ENCODE measurements around the gene CRTC2.
A peak's percentile ranks its signal among the peaks of the same experiment; 100 is the strongest.
"Not testable (repeated sequence)": the region's sequence is repeated elsewhere in the genome, so short reads cannot be mapped to it uniquely, and the experiment has no call there.

Gene CRTC2

DNA sequence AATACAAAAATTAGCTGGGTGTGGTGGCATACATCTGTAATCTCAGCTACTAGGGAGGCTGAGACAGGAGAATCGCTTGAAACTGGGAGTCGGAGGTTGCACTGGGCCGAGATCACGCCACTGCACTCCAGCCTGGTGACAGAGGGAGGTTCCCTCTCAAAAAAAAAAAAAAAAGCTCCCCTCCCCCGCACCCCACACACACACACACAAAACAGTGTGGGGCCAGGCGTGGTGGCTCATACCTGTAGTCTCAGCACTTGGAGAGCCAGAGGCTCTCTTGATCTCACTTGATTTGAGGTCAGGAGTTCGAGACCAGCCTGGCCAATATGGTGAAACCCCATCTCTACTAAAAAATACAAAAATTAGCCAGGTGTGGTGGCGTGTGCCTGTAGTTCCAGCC is 52.5 kb downstream of the CRTC2 start:
- DNase-seq; H2BK15ac ChIP-seq (ENCODE audit: low read depth, poor library complexity, severe bottlenecking); H4K91ac ChIP-seq (ENCODE audit: low read length); H3K4ac ChIP-seq (ENCODE audit: low read depth in 1 of 2, low read length in 2 of 2); H2BK120ac ChIP-seq (ENCODE audit: low read depth, low read length); H3K4me3 ChIP-seq (ENCODE audit: insufficient read depth in 1 of 2, low read depth in 1 of 2, low read length in 2 of 2); H2BK12ac ChIP-seq (ENCODE audit: low read length in 2 of 2); H3K79me1 ChIP-seq (replicated peaks; ENCODE audit: low read length, poor library complexity, severe bottlenecking); H3K27me3 ChIP-seq (ENCODE audit: control insufficient read depth in 1 of 2, insufficient read depth in 1 of 2, low read length in 2 of 2); H2BK5ac ChIP-seq (ENCODE audit: low read depth, low read length, poor library complexity, severe bottlenecking); H3K9me3 ChIP-seq (ENCODE audit: control insufficient read depth, low read length); H3K23ac ChIP-seq (ENCODE audit: low read length in 2 of 2); H3K27ac ChIP-seq (ENCODE audit: low read length, poor library complexity, severe bottlenecking); H4K8ac ChIP-seq (ENCODE audit: low read length); H2AK5ac ChIP-seq (ENCODE audit: low read length, severe bottlenecking); H2AFZ ChIP-seq (ENCODE audit: low read depth, low read length); H3K4me1 ChIP-seq (ENCODE audit: control insufficient read depth, insufficient read depth, low read depth, low read length); H3K18ac ChIP-seq (ENCODE audit: low read depth in 1 of 2, low read length in 2 of 2); H3K14ac ChIP-seq (ENCODE audit: low read length in 2 of 2); H3K4me2 ChIP-seq (ENCODE audit: low read length, poor library complexity, severe bottlenecking): not testable (repeated sequence)
- Histone ChIP-seq H3K36me3 (ENCODE audit: control insufficient read depth in 1 of 2, insufficient read depth in 2 of 2, low read depth in 1 of 2, low read length in 2 of 2) (peaks cover 6 to 12% of the 10 kb centered on the region in 2 experiments), H3K9ac (ENCODE audit: low read length) (peak overlapping the region; percentile 59)
- WGBS: 94% methylated on average over 8 of the region's 8 CpGs

DNA sequence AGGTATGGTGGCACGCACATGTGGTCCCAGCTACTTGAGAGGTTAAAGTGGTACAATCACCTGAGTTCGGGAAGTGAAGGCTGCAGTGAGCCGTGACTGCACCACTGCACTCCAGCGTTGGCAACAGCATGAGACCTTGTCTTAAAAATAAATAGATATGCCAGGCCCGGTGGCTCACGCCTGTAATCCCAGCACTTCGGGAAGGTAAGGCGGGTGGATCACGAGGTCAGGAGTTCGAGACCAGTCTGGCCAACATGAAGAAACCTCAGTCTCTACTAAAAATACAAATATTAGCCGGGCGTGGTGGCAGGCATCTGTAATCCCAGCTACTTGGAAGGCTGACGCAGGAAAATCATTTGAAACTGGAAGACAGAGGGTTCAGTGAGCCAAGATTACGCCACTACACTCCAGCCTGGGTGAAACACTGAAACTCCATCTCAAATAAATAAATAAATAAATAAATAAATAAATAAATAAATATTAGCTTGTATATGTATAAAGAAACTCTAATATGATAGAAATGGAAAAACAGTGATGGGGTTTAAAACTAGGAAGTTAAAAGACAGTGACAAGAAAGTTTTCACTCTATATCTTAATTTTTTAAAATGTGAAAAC is 54.5 kb downstream of the CRTC2 start:
- Histone ChIP-seq H3K4me3 (ENCODE audit: insufficient read depth in 1 of 2, low read depth in 1 of 2, low read length in 2 of 2) (no peak overlapping the region), H3K36me3 (ENCODE audit: control insufficient read depth in 1 of 2, insufficient read depth in 2 of 2, low read depth in 1 of 2, low read length in 2 of 2) (peaks cover 10 to 21% of the 10 kb centered on the region in 2 experiments), H3K14ac (ENCODE audit: low read length in 2 of 2) (no peak overlapping the region), H3K4ac (ENCODE audit: low read depth in 1 of 2, low read length in 2 of 2) (no peak overlapping the region), H2AK5ac (ENCODE audit: low read length, severe bottlenecking) (no peak overlapping the region), H3K4me1 (ENCODE audit: control insufficient read depth, insufficient read depth, low read depth, low read length) (peaks cover 8% of the 10 kb centered on the region), H3K9me3 (ENCODE audit: control insufficient read depth, low read length) (no peaks in the 10 kb centered on the region), H3K4me2 (ENCODE audit: low read length, poor library complexity, severe bottlenecking) (no peak overlapping the region), H2BK5ac (ENCODE audit: low read depth, low read length, poor library complexity, severe bottlenecking) (no peak overlapping the region), H2BK12ac (ENCODE audit: low read length in 2 of 2) (no peak overlapping the region), H3K9ac (ENCODE audit: low read length) (peak overlapping the region; percentile 63), H4K91ac (ENCODE audit: low read length) (no peak overlapping the region), H4K8ac (ENCODE audit: low read length) (no peak overlapping the region), H3K27me3 (ENCODE audit: control insufficient read depth in 1 of 2, insufficient read depth in 1 of 2, low read length in 2 of 2) (no peaks in the 10 kb centered on the region), H3K23ac (ENCODE audit: low read length in 2 of 2) (no peak overlapping the region), H3K79me1 (replicated peaks; ENCODE audit: low read length, poor library complexity, severe bottlenecking) (peaks cover 3% of the 10 kb centered on the region), H3K18ac (ENCODE audit: low read depth in 1 of 2, low read length in 2 of 2) (no peak overlapping the region), H2AFZ (ENCODE audit: low read depth, low read length) (no peak overlapping the region), H2BK15ac (ENCODE audit: low read depth, poor library complexity, severe bottlenecking) (no peak overlapping the region), H2BK120ac (ENCODE audit: low read depth, low read length) (no peak overlapping the region), H3K27ac (ENCODE audit: low read length, poor library complexity, severe bottlenecking) (no peak overlapping the region)
- DNase-seq: no peak
- WGBS: 98% methylated on average over 13 of the region's 14 CpGs

DNA sequence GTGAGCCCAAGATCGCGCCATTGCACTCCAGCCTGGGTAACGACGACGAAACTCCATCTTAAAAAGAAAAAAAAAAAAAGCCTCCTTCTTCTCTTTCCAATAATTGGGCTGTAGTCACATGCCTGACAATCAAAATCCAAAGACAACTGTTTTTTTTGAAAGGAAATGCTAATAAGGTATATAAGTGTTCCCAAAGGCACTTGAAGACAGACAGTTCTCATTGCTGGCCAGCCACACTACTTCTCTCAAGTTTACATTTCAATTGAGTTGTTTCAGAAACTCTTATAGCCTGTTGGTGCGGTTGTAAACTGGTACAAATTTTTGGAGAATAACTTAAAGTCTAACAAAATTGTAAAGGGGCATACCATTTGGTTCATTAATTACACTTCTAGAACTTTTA is 58.9 kb downstream of the CRTC2 start:
- no peak overlapping the region for H2BK120ac ChIP-seq (ENCODE audit: low read depth, low read length)
- H3K4ac ChIP-seq (ENCODE audit: low read depth in 1 of 2, low read length in 2 of 2): no peak overlapping the region
- no peak overlapping the region for H2BK15ac ChIP-seq (ENCODE audit: low read depth, poor library complexity, severe bottlenecking)
- peaks cover 1% of the 10 kb centered on the region for H3K4me1 ChIP-seq (ENCODE audit: control insufficient read depth, insufficient read depth, low read depth, low read length)
- peaks cover 5% of the 10 kb centered on the region for H3K79me1 ChIP-seq (replicated peaks; ENCODE audit: low read length, poor library complexity, severe bottlenecking)
- no peak overlapping the region for H3K4me3 ChIP-seq (ENCODE audit: insufficient read depth in 1 of 2, low read depth in 1 of 2, low read length in 2 of 2)
- H2AK5ac ChIP-seq (ENCODE audit: low read length, severe bottlenecking): no peak overlapping the region
- H4K91ac ChIP-seq (ENCODE audit: low read length): no peak overlapping the region
- no peak overlapping the region for H2BK12ac ChIP-seq (ENCODE audit: low read length in 2 of 2)
- H3K4me2 ChIP-seq (ENCODE audit: low read length, poor library complexity, severe bottlenecking): no peak overlapping the region
- no peaks in the 10 kb centered on the region for H3K27me3 ChIP-seq (ENCODE audit: control insufficient read depth in 1 of 2, insufficient read depth in 1 of 2, low read length in 2 of 2)
- WGBS: 100% methylated on average over 2 of the region's 6 CpGs
- H3K18ac ChIP-seq (ENCODE audit: low read depth in 1 of 2, low read length in 2 of 2): no peak overlapping the region
- DNase-seq: no peak
- H2BK5ac ChIP-seq (ENCODE audit: low read depth, low read length, poor library complexity, severe bottlenecking): no peak overlapping the region
- H3K14ac ChIP-seq (ENCODE audit: low read length in 2 of 2): no peak overlapping the region
- no peak overlapping the region for H4K8ac ChIP-seq (ENCODE audit: low read length)
- H3K27ac ChIP-seq (ENCODE audit: low read length, poor library complexity, severe bottlenecking): no peak overlapping the region
- H3K9ac ChIP-seq (ENCODE audit: low read length): no peak overlapping the region
- no peak overlapping the region for H3K23ac ChIP-seq (ENCODE audit: low read length in 2 of 2)
- peaks cover 15 to 18% of the 10 kb centered on the region in 2 experiments for H3K36me3 ChIP-seq (ENCODE audit: control insufficient read depth in 1 of 2, insufficient read depth in 2 of 2, low read depth in 1 of 2, low read length in 2 of 2)
- H2AFZ ChIP-seq (ENCODE audit: low read depth, low read length): no peak overlapping the region
- no peaks in the 10 kb centered on the region for H3K9me3 ChIP-seq (ENCODE audit: control insufficient read depth, low read length)

Small RNAs within 50 kb of the gene (small RNA-seq; reads per million reads assigned to genes)
- gene MIR6737 (ENCODE audit: low read depth): 1.4 reads per million
